C1 segment of cervical spinal cord (tissue), 14 donors: ENCODE measurements around the gene VPS9D1.

ENCODE experiments used
- DNase-seq, 14 donors: peaks; one replicate each; lab custom pipeline; 2025; lab: John Stamatoyannopoulos, UW

VPS9D1 gene, protein sequence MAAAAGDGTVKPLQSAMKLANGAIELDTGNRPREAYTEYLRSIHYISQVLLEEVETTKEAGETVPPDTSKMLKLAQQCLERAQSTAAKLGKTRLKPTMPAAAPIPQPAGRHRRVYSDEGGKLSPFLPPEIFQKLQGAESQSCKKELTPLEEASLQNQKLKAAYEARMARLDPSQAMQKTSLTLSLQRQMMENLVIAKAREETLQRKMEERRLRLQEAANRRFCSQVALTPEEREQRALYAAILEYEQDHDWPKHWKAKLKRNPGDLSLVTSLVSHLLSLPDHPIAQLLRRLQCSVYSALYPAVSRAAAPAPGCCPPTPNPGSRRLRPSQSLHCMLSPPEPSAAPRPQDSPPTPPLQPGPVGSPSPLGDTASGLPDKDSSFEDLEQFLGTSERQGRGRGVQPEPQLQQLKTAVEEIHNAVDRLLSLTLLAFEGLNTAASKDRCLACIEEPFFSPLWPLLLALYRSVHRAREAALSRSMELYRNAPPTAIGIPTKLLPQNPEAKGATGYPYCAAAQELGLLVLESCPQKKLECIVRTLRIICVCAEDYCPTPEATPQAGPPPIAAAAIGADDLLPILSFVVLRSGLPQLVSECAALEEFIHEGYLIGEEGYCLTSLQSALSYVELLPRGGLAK

DNA sequence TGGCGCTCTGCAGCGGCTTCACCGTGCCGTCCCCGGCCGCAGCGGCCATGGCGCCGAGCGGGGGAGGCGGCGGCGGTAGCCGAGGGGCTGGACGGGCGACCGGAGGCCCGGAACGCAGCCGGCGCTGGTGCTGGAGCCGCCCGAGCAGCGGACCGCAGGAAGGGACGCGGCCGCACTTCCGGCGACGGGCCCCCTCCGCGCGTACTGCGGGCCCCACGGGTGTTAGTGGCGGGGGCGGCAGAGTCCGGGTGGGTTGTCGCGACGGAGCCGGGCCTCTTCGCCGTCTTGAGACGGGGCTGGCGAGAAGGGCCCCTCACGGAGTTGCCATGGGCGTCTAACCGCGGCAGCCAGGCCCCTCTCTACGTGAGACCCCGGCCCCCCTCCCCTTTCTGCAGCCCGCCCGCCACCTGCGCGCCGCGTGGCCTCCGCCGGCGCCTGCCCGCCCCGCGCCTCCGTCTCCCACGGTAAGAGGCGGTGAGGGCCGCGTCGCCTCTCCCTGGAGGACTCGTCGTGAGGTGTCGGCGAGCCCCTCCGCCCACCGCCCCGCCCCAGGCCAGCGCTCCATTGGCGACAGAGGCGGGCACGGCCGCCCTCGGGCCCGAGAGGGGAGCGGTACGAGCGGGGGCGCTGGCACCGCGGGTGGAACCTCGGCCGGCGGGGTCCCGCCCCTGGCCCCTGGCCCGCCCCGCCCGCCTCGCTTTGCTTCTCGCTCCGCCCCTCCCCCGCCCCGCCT, at the start of gene VPS9D1, which contains the start of gene ZNF276:
VPS9D1 (minus strand) TSS at position 86 of the 733 bp plus-strand sequence; CDS start at position 49, 37 bp downstream.
ZNF276 (plus strand) TSS at position 725 of the 733 bp plus-strand sequence. CDS start 104 bp downstream, outside the sequence.
- DNase-seq: peak; percentile 26 to 94 (median 82)

- DNase-seq: no peak
Observed at GRCh38 chr16:89770367-89770766, 49.7 kb upstream of the VPS9D1 start.

DNA sequence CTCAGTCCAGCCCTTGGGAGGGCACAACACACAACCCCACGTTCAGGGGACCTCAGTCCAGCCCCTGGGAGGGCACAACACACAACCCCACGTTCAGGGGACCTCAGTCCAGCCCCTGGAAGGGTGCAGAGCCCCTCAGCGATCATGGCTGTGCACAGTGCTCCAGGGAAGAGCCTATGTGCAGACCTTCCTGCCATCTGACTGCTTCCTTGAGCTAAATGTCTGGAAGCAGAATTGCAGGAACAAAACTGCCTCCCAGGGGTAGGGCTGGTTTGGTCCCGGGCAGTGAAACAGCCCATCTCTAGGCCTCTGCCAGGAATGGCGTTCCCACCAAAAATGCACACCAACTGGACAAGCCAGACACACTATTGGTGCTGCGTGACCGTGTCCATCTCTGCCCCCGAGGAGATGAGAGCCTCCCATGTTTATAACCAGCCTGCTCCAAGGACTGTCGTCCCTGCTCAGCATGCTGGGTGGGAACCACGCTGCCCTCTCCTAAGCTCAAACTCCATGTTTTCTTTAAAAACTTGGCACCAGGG, 44.7 kb upstream of the VPS9D1 start:
- no peak for DNase-seq

GRCh38 chr16:89764711-89765201, 44.1 kb upstream of the VPS9D1 start:
- DNase-seq: peak in 8 of 14 donors; percentile 9 to 44 (median 28)

DNA sequence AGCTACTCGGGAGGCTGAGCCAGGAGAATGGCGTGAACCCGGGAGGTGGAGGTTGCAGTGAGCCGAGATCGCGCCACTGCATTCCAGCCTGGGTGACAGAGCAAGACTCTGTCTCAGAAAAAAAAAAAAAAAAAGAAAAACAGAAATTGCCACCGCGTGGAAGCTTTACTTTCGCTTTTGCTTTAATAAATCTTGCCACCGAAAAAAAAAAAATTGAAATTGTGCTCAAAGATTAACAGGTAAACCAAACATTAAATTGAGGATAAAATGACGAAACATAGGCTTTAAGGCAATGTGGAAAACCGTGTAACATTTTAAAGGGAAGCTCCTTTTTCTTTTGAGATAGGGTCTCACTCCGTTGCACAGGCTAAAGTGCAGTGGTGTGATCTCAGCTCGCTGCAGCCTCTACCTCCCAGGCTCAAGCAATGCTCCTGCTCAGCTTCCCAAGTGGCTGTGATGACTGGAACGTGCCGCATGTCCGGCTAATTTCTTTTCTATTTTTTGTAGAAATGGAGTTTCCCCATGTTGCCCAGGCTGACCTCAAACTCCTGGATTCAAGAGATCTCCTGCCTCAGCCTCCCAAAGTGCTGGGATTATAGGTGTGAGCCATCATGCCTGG, 40.7 kb upstream of the VPS9D1 start:
- no peak for DNase-seq

- no peak for DNase-seq
Observed at GRCh38 chr16:89759746-89760340, 39.1 kb upstream of the VPS9D1 start.

DNA sequence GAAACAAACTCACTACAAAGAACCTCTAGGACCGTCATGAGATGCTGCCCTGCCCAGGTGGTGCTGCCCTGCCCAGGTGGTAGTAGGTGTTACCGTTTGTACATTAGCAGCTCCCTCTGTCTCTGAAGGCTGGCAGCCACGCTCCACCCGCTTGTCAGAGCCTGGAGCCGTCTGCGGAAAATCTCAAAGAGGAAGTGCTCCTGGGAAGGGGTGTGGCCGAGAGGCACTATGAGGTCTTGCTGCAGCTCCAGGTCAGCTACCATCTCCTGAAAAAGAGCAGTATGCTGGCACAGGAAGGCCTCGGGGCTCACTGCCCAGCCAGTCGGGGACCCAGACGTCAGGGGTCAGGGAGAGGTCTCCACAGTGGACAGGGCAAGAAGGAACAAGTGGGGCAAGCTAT, 28.9 kb upstream of the VPS9D1 start:
- DNase-seq: peak in 2 of 14 donors; percentile 19 to 26

DNA sequence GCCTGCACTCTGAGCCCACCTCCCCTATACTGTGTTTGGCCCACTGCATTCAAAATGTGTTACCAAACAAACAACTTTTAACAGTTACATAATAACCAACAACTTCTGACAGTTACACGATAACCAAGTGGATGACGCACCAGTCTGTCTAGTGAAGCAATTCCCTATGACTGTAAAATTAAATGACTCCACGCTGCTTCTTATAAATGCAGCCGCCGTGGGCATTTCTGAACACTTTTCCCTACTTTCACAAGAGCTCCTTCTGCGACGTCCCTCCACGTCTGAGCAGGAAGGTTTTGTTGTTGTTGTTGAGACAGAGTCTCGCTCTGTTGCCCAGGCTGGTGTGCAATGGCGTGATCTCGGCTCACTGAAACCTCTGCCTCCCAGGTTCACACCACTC, 28.2 kb upstream of the VPS9D1 start:
- no peak for DNase-seq

DNA sequence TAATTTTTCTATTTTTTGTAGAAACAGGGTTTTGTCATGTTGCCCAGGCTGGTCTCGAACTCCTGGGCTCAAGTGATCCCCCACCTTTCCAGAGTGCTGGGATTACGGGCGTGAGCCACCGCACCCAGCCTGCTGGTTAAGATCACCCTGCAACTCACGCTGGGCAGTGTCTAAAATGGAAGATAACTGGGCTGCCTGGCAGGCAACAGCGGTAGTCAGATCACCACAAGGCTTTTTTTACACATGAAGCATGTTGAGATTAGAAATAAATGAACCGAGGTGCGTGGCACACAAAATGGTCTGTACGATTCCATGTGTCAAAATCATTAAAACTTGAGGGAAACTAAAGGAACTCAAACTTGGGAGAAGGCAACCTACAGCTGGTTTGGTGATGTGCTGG, 27.4 kb upstream of the VPS9D1 start:
- DNase-seq: no peak

GRCh38 chr16:89746043-89746442, 25.3 kb upstream of the VPS9D1 start:
- DNase-seq: no peak

DNA sequence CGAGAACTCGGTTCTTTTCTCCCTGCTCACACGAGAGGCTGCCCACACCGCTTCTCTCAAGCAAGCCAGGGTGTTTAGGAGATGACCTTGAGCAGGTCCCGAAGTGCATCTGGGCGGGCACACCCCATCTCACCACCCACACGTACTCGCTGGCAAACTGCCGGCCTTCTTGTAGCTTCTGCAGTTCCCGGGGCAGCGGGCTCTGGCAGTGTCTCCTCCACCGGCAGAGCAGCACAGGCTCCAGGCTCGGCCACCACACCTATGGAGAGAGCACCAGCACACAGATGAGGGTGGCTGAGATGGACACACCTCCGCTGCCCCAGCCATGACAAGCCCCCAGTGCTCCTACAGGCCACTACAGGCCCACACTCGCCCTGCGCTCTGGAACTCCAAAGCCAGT, 24.1 kb upstream of the VPS9D1 start:
- no peak for DNase-seq

DNA sequence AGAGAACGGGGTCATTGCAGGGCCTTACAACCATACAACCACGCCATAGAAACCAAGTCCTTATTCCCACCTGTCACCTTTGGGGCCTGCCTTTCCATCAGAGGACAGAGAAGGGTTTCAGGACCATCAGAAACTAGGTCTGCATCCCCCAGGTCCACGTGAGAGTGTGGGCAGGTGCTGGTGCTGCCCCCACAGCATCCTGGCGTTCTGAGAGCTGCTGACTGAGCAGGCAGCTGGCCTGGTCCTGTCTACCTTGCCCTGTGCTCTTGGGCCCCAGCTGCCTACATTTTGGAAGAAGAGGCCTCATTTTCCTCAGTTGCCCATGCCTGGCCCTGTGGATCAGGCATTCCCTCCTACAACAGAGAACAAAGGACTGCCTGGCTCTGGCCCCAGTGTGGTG, 22.2 kb upstream of the VPS9D1 start:
- no peak for DNase-seq

DNA sequence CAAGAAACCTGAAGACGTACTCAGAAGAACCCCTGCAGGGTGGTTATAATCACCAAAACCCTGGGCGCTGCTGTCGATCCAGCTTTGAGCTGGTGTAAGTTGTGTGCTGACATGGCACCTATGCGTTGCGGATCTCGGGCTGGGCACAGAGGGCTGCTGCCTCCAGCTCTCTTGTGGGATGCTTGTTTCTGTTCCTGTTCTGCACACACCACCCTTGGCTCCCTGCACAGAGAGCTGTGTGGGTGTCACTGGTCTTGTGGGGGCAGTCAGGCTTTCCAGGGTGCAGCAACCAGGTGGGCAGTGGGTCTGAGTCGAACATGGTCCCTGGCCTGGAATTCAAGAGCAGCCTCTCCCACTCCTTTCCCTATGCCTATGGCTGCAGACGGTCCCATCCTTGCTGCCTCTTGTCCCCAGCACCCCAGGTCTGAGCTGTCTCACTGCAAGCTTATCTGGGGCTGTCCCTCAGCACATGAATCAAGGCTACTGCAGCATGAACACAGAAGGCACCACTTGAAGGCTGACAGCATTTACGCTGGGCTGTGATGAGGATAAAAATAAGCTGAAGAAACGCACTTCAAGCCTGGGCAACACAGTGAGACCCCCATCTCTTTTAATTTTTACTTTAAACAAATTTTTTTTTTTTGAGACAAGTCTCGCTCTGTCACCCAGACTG, 20.8 kb upstream of the VPS9D1 start:
- DNase-seq: no peak

DNA sequence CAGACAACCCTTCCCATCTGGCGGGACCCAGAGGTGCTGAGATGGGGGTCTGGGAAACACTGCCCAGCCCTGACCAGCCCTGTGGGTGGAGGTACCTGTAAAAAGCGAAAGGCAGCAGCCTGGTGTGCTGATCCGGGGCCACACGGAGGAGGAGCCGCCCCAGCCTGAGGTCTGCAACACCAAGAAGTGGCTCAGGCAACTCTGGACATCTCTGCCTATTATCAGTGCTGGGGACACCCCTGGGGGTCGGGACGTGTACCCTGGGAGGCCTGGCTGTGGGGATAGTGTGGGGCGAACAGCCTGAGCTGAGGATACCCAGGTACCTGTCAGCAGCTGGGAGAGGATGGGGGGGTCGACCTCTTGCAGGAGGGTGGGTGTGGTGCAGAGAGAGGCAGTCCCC, 18.7 kb upstream of the VPS9D1 start:
- DNase-seq: no peak

GRCh38 chr16:89738538-89739317, 18.0 kb upstream of the VPS9D1 start:
- DNase-seq: no peak

DNA sequence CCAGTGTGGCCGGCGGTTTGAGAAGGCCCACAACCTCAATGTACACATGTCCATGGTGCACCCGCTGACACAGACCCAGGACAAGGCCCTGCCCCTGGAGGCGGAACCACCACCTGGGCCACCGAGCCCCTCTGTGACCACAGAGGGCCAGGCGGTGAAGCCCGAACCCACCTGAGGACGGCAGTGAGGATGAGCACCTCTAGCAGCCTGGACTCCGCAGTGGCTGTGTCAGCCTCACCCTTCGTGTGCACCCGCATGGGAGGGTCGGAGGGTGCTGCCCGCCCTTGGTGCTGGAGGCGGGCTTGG, 17.3 kb upstream of the VPS9D1 start:
- no peak for DNase-seq

- no peak for DNase-seq
Observed at GRCh38 chr16:89737341-89738071, 16.8 kb upstream of the VPS9D1 start.

GRCh38 chr16:89736554-89736953, 15.9 kb upstream of the VPS9D1 start:
- no peak for DNase-seq

GRCh38 chr16:89733792-89734191, 13.1 kb upstream of the VPS9D1 start:
- no peak for DNase-seq
